Gastroesophageal sphincter (tissue), 4 donors: ENCODE results near the gene ROCK2. TPM values are rescaled to one million over a fixed set of nuclear protein-coding genes. Genes with fewer than 3 reads are reported as not detected.

Experiments
- ATAC-seq: fragments of 150-250 bp; one replicate; pipeline ENCODE4 v1.9.1; 2016; ENCODE audit warnings: mild to moderate bottlenecking, moderate library complexity
- H3K27ac ChIP-seq, 4 donors: fragments of 200-600 bp; sonication (generic) in 3 of 4; 1 replicate in 3 of 4; 2 replicates in 1 of 4; pipeline ENCODE4 v1.5.1; 2016 to 2019
- H3K27me3 ChIP-seq: fragments of 200-600 bp; sonication (generic); one replicate; pipeline ENCODE4 v1.5.1; 2019
- H3K36me3 ChIP-seq, 2 donors: fragments of 200-600 bp; sonication (generic); one replicate each; pipeline ENCODE4 v1.5.1; 2019; ENCODE audit warnings: control low read depth in 1 of 2
- H3K4me1 ChIP-seq, 3 donors: fragments of 200-600 bp; sonication (generic); 1 replicate in 2 of 3; 2 replicates in 1 of 3; pipeline ENCODE4 v1.5.1; 2016 to 2019; ENCODE audit warnings: control low read depth in 2 of 3
- H3K4me3 ChIP-seq, 2 donors: fragments of 200-600 bp; sonication (generic); one replicate each; pipeline ENCODE4 v1.5.1; 2019; ENCODE audit warnings: mild to moderate bottlenecking in 1 of 2, moderate library complexity in 1 of 2
- H3K9me3 ChIP-seq, 3 donors: fragments of 200-600 bp; sonication (generic); one replicate each; pipeline ENCODE4 v1.5.1; 2017 to 2019; ENCODE audit warnings: control low read depth in 2 of 3
- EP300 ChIP-seq: sonication (generic); formaldehyde crosslinking; IDR thresholded peaks from one replicate; pipeline ENCODE4 v1.6.1; 2017; ENCODE audit warnings: antibody characterized with exemption, mild to moderate bottlenecking
- POLR2A ChIP-seq, 2 donors: fragments of 450-650 bp; IDR thresholded peaks; one replicate each; pipeline ENCODE4 v1.6.1; 2017; ENCODE audit warnings: antibody characterized with exemption in 2 of 2, mild to moderate bottlenecking in 2 of 2, moderate library complexity in 1 of 2
- POLR2AphosphoS5 ChIP-seq: sonication (generic); formaldehyde crosslinking; IDR thresholded peaks from one replicate; pipeline ENCODE4 v1.6.1; 2017; ENCODE audit warnings: antibody characterized with exemption
- WGBS, 2 donors: methylation state at CpG; one replicate each; pipeline ENCODE4 v1.1.5; 2018; ENCODE audit warnings: low coverage in 1 of 2; 5-methylcytosine and 5-hydroxymethylcytosine counted together
- total RNA-seq, 4 donors: library from RNA; depleted of rRNA; stranded (reverse); fragments of >200 nt; gene quantifications; one replicate each; pipeline ENCODE4 v1.1.0, GENCODE V29; 2016
- TF ChIP-seq, protein P1 (sequence below), 4 experiments: fragments of 200-600 bp in 2 of 4; fragments of 450-650 bp in 2 of 4; sonication (generic) in 1 of 4; IDR thresholded peaks; one replicate each; pipeline ENCODE4 v1.5.1; 2017 to 2019; ENCODE audit warnings: antibody characterized with exemption in 4 of 4, mild to moderate bottlenecking in 2 of 4, moderate library complexity in 2 of 4

The ROCK2 gene
- total RNA-seq, 4 donors from 2014 or later, result 102 to 130 (median 113) TPM

DNA sequence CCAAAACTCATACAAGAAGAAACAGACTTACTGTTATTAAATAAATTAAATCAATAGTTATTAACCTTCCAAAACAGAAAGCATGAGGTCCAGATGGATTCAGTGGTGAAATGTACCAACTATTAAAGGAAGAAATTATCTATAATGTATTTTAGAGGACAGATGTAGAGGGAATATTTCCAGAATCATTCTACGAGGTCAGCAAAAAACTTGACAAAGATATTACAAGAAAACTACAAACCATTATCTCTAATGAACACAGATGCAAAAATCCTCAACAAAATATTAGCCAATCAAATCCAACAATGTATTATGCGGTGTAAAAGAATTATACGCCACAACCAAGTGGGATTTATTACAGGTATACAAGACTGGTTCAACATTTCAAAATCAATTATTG lies 63.7 kb downstream of the ROCK2 start:
- Histone ChIP-seq H3K27ac (no peak overlapping the region), H3K4me3 (no peak overlapping the region), H3K27me3 (no peaks in the 10 kb centered on the region), H3K4me1 (no peaks in the 10 kb centered on the region), H3K36me3 (peaks cover 0 to 42% of the 10 kb centered on the region in 2 donors), H3K9me3 (peaks cover 0 to 6% (median 0%) of the 10 kb centered on the region in 3 donors)
- no peak for TF ChIP-seq EP300
- TF ChIP-seq POLR2AphosphoS5, result no peak
- TF ChIP-seq, protein P1, sequence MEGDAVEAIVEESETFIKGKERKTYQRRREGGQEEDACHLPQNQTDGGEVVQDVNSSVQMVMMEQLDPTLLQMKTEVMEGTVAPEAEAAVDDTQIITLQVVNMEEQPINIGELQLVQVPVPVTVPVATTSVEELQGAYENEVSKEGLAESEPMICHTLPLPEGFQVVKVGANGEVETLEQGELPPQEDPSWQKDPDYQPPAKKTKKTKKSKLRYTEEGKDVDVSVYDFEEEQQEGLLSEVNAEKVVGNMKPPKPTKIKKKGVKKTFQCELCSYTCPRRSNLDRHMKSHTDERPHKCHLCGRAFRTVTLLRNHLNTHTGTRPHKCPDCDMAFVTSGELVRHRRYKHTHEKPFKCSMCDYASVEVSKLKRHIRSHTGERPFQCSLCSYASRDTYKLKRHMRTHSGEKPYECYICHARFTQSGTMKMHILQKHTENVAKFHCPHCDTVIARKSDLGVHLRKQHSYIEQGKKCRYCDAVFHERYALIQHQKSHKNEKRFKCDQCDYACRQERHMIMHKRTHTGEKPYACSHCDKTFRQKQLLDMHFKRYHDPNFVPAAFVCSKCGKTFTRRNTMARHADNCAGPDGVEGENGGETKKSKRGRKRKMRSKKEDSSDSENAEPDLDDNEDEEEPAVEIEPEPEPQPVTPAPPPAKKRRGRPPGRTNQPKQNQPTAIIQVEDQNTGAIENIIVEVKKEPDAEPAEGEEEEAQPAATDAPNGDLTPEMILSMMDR (IDR thresholded peaks at IDR 0.05), result no peak
- TF ChIP-seq POLR2A (IDR thresholded peaks at IDR 0.05), result no peak
- WGBS, 2 donors, result 87 to 93% methylated on average over 3 of the region's 3 CpGs
- ATAC-seq, result no peak

DNA sequence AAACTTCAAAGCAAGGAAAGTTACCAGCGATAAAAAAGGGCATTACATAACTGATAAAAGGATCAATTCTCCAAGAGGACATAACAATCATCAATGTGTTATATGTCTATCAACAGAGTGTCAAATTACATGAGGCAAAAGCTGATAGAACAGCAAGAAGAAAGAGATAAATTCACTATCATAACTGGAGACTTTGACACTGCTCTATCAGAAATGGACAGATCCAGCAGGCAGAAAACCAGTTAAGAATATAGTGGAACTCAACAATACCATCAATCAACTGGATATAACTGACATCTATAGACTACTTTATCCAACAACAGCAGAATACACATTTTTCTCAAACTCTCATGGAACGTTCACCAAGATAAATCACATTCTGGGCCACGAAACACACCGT lies 65.0 kb downstream of the ROCK2 start:
- 75 to 77% methylated on average over 4 of the region's 4 CpGs for WGBS, 2 donors
- H3K4me1 ChIP-seq, result no peaks in the 10 kb centered on the region
- no peak overlapping the region for H3K27ac ChIP-seq
- H3K4me3 ChIP-seq, result no peak overlapping the region
- TF ChIP-seq, protein P1 (IDR thresholded peaks at IDR 0.05), result no peak
- no peak for TF ChIP-seq EP300
- TF ChIP-seq POLR2AphosphoS5, result no peak
- TF ChIP-seq POLR2A (IDR thresholded peaks at IDR 0.05), result no peak
- no peak for ATAC-seq
- peaks cover 0 to 29% of the 10 kb centered on the region in 2 donors for H3K36me3 ChIP-seq
- H3K9me3 ChIP-seq, result peaks cover 0 to 6% (median 0%) of the 10 kb centered on the region in 3 donors
- no peaks in the 10 kb centered on the region for H3K27me3 ChIP-seq

DNA sequence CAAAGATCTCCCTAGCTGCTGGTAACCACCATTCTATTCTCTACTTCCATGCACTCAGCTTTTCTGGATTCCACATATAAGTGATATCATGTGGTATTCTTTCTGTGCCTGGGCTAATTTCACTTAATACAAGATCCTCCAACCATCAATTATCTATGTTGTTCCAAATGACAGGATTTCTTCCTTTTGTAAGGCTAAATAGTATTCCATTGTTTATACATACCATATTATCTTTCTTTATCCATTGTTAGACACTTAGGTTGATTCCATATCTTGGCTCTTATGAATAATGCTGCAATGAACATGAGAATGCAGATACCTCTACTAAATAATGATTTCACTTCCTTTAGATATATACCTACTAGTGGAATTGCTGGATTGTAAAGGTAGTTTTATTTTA lies 66.2 kb downstream of the ROCK2 start:
- Histone ChIP-seq H3K4me3 (no peak overlapping the region), H3K4me1 (no peaks in the 10 kb centered on the region), H3K27ac (no peak overlapping the region), H3K9me3 (no peaks in the 10 kb centered on the region), H3K36me3 (peaks cover 0 to 19% of the 10 kb centered on the region in 2 donors), H3K27me3 (no peaks in the 10 kb centered on the region)
- TF ChIP-seq, protein P1 (IDR thresholded peaks at IDR 0.05), result no peak
- TF ChIP-seq POLR2AphosphoS5 (no peak), POLR2A (IDR thresholded peaks at IDR 0.05) (no peak), EP300 (no peak)
- no peak for ATAC-seq

DNA sequence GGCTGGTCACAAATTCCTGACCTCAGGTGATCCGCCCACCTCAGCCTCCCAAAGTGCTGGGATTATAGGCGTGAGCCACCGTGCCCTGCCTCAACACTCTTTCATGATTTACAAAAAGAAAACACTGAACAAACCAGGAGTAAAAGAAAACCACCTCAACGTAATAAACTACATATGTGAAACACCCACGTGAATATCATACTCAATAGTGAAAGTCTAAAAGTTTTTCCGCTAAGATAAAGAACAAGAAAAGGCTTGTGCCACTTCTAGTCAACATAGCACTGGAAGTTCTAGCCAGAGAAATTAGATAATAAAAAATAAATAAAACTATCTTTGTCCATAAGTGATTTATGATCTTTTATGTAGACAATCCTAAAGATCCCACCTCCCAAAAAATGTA lies 68.5 kb downstream of the ROCK2 start:
- H3K27me3 ChIP-seq, result no peaks in the 10 kb centered on the region
- H3K9me3 ChIP-seq, result no peaks in the 10 kb centered on the region
- 71 to 93% methylated on average over 3 to 6 of the region's 6 CpGs for WGBS, 2 donors

GRCh38 chr2:11270891-11271290 lies 73.5 kb downstream of the ROCK2 start:
- H3K27me3 ChIP-seq, result no peaks in the 10 kb centered on the region
- no peaks in the 10 kb centered on the region for H3K4me1 ChIP-seq
- no peak overlapping the region for H3K4me3 ChIP-seq
- WGBS, 2 donors, result 100% methylated on average over 2 of the region's 2 CpGs
- TF ChIP-seq, protein P1 (IDR thresholded peaks at IDR 0.05), result no peak
- TF ChIP-seq POLR2A (IDR thresholded peaks at IDR 0.05) (no peak), POLR2AphosphoS5 (no peak), EP300 (no peak)
- H3K9me3 ChIP-seq, result no peaks in the 10 kb centered on the region
- ATAC-seq, result no peak
- H3K36me3 ChIP-seq, result peaks cover 0 to 11% of the 10 kb centered on the region in 2 donors
- no peak overlapping the region for H3K27ac ChIP-seq

More for the DNA sequence above, 68.5 kb downstream of the ROCK2 start:
- H3K4me3 ChIP-seq, result no peak overlapping the region
- peaks cover 0 to 16% of the 10 kb centered on the region in 2 donors for H3K36me3 ChIP-seq
- ATAC-seq, result no peak
- no peak for TF ChIP-seq EP300
- TF ChIP-seq, protein P1 (IDR thresholded peaks at IDR 0.05), result no peak
- no peak for TF ChIP-seq POLR2A (IDR thresholded peaks at IDR 0.05)
- H3K4me1 ChIP-seq, result no peaks in the 10 kb centered on the region
- H3K27ac ChIP-seq, result no peak overlapping the region
